ENCODE measurements around the gene WASF2. TPM values are rescaled to one million over a fixed set of nuclear protein-coding genes. Genes with fewer than 3 reads are reported as not detected.

The WASF2 gene
- total and polyA plus RNA-seq, 11 donors: 14.2 to 103 (median 47.9) TPM

DNA sequence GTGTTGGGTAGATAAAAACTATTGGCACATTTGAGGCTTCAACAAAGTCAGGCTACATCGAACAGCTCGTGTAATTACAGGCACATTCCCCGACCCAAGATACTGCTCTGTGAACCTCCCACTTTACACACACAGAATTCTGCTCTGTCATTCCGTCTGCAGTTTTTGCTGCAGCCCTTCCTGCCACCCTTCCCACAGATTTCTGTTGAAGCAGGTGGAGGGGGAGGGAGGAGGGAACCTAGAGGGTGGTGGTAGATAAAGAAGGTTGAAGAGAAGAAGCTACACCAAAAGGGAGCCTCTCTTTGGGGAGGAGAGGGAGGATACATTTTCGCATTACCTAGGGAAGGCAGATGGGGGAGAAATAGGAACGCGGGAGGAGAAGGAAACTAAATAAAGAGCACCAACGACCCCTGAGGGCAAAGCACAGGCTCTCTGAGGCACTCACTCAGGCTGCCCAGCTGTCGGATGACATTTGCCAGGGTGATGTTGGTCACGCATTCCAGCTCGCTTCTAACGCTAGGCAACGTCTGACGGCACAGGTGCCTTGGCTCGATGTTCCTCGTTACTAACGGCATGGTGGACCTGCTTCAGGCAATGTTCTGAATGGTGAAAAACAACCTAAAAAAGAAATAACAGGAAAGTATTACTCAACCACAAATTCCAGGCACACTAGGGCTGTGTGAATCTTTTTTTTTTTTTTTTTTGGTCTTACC is 61.5 kb downstream of the WASF2 start:
- H3K9me3 ChIP-seq: no peaks in the 10 kb centered on the region
- peaks cover 24 to 98% (median 74%) of the 10 kb centered on the region in 12 donors for H3K4me1 ChIP-seq
- peak in 1 of 2 donors; percentile 14 for TF ChIP-seq POLR2A (IDR thresholded peaks at IDR 0.05)
- TF ChIP-seq, protein P1, sequence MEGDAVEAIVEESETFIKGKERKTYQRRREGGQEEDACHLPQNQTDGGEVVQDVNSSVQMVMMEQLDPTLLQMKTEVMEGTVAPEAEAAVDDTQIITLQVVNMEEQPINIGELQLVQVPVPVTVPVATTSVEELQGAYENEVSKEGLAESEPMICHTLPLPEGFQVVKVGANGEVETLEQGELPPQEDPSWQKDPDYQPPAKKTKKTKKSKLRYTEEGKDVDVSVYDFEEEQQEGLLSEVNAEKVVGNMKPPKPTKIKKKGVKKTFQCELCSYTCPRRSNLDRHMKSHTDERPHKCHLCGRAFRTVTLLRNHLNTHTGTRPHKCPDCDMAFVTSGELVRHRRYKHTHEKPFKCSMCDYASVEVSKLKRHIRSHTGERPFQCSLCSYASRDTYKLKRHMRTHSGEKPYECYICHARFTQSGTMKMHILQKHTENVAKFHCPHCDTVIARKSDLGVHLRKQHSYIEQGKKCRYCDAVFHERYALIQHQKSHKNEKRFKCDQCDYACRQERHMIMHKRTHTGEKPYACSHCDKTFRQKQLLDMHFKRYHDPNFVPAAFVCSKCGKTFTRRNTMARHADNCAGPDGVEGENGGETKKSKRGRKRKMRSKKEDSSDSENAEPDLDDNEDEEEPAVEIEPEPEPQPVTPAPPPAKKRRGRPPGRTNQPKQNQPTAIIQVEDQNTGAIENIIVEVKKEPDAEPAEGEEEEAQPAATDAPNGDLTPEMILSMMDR (IDR thresholded peaks at IDR 0.05): peak in 2 of 12 donors; percentile 8 to 15
- peak overlapping the region in 7 of 12 donors; percentile 8 to 35 (median 23) for H3K4me3 ChIP-seq
- DNase-seq (peak in 4 of 5 donors; percentile 29 to 70 (median 58)), ATAC-seq (peak; percentile 66 to 86 (median 83))
- WGBS, 4 donors: 7 to 16% (median 12%) methylated on average over 17 of the region's 17 CpGs
- H3K36me3 ChIP-seq: peaks cover 0 to 39% (median 16%) of the 10 kb centered on the region in 9 donors
- intact Hi-C loops (cut with DNase I): loop anchor here in 4 of 10 donors (5.0 kb wide), 3 partner anchors 59 to 174 kb away; partner anchors contain the start of gene AHDC1 (in 2 of the 4)
- H3K27me3 ChIP-seq: no peaks in the 10 kb centered on the region
- peak overlapping the region; percentile 82 to 94 (median 86) for H3K27ac ChIP-seq

DNA sequence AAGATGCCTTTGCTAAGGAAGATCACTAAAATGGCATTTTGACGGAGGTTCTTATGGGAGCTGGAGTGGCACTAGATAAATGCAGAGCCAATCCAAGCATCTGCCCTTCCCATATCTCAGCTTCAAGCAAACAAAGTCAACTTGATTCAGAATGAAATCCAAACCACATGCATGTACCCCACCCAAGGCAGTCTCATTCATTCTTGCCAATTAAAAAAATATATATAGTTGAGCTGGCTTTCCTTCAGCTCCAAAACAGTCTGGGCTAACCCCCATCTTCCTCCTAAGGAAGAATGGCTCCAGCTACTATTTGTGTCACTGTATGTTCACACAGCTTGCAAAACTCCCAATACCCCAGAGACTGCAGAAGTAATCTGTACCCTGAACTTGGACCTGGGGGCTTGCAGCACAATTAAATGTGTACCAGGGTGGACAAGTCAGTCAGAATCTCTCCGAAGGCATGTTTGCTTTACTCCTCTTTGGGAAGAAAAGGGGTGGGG is 62.1 kb downstream of the WASF2 start:
- intact Hi-C loops (cut with DNase I): loop anchor here in 4 of 10 donors (5.0 kb wide), 3 partner anchors 59 to 174 kb away; partner anchors contain the start of gene AHDC1 (in 2 of the 4)
- H3K27ac ChIP-seq: peak overlapping the region; percentile 82 to 94 (median 86)
- H3K36me3 ChIP-seq: peaks cover 0 to 39% (median 16%) of the 10 kb centered on the region in 9 donors
- H3K4me1 ChIP-seq: peaks cover 24 to 98% (median 71%) of the 10 kb centered on the region in 12 donors
- no peaks in the 10 kb centered on the region for H3K27me3 ChIP-seq
- ATAC-seq: peak in 1 of 4 donors; percentile 2
- no peak for DNase-seq
- WGBS, 4 donors: 21 to 31% (median 26%) methylated on average over 2 of the region's 2 CpGs
- H3K4me3 ChIP-seq: peak overlapping the region in 4 of 12 donors; percentile 8 to 29 (median 22)
- TF ChIP-seq, protein P1 (IDR thresholded peaks at IDR 0.05): no peak
- TF ChIP-seq POLR2A (IDR thresholded peaks at IDR 0.05): no peak
- no peaks in the 10 kb centered on the region for H3K9me3 ChIP-seq

DNA sequence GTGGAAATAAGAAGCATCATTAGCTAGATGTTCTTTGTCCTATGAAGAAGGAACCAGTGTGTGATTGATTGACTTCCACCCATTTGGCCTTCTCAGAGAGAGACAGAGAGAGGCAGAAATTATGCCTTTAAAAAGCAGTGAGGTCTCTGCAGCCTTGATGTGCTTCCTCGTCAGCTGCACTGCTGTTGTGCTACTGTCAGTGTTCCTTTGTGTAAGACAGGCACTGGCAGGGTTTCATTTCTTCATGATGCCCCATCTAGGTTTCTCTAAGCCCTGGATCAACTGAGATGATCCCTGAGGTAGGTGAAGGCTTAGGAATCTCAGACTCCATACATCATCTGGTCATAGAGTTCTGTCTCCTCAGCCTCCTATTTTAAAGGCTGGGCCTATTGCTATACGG is 62.6 kb downstream of the WASF2 start:
- H3K4me1 ChIP-seq: peaks cover 24 to 98% (median 68%) of the 10 kb centered on the region in 12 donors

More for the DNA sequence above, 62.6 kb downstream of the WASF2 start:
- Histone ChIP-seq H3K4me3 (no peak overlapping the region), H3K27me3 (no peaks in the 10 kb centered on the region), H3K36me3 (peaks cover 0 to 39% (median 16%) of the 10 kb centered on the region in 9 donors), H3K27ac (peak overlapping the region; percentile 82 to 94 (median 86)), H3K9me3 (no peaks in the 10 kb centered on the region)
- intact Hi-C loops (cut with DNase I): loop anchor here in 4 of 10 donors (5.0 kb wide), 3 partner anchors 60 to 175 kb away; partner anchors contain the start of gene AHDC1 (in 2 of the 4)
- ATAC-seq (no peak), DNase-seq (no peak)
- 25 to 48% (median 35%) methylated on average over 1 to 2 of the region's 2 CpGs for WGBS, 4 donors
- TF ChIP-seq, protein P1 (IDR thresholded peaks at IDR 0.05): no peak
- TF ChIP-seq POLR2A (IDR thresholded peaks at IDR 0.05): no peak
